ENCODE data around the gene TMC8.

DNA sequence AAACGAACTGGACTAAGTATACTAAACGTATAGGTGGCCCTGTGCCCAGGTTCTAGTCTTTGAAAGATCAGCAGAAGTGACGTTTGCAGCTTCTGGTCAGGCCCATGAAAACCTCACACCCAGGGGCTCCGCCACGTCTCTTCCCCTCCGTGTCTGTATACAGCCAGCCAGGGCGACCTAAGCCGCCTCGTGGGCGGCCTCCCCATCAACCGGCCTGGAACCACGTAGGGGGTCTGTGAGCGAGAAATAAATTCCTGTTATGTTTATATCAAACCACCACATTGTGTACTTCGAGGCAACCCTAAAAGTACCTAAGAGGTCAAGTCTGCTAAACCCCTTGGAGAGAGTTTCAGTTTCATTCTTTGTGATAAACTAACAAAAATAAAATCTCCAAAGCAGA lies 49.5 kb downstream of the TMC8 start:
- TF ChIP-seq EP300 (IDR thresholded peaks at IDR 0.05; ENCODE audit: low read depth) (no peak), POLR2A (IDR thresholded peaks at IDR 0.05) (no peak), POLR2AphosphoS5 (IDR thresholded peaks at IDR 0.05) (no peak)

All from transverse colon (tissue), 3 donors.